ENCODE data around the gene SND1. TPM values are rescaled to one million over a fixed set of nuclear protein-coding genes. Genes with fewer than 3 reads are reported as not detected.

The SND1 gene
- total RNA-seq, 1 experiment from 2014 or later: 172 TPM

GRCh38 chr7:127840226-127840951 lies 188.4 kb downstream of the SND1 start:
- Histone ChIP-seq H3K4me3 (no peak overlapping the region), H3K27ac (no peak overlapping the region), H3K9me3 (replicated peaks) (no peaks in the 10 kb centered on the region), H3K4me1 (replicated peaks) (no peaks in the 10 kb centered on the region), H3K27me3 (replicated peaks) (no peaks in the 10 kb centered on the region), H3K36me3 (peaks cover 12% of the 10 kb centered on the region)
- no peak for DNase-seq (ENCODE audit: low read depth in 1 of 2, low spot score in 2 of 2)

GRCh38 chr7:127844165-127844564 lies 192.2 kb downstream of the SND1 start:
- H3K27ac ChIP-seq: no peak overlapping the region

GRCh38 chr7:127844707-127845331 lies 192.8 kb downstream of the SND1 start:
- Histone ChIP-seq H3K4me3 (no peak overlapping the region), H3K27me3 (replicated peaks) (no peaks in the 10 kb centered on the region), H3K27ac (no peak overlapping the region), H3K4me1 (replicated peaks) (no peaks in the 10 kb centered on the region), H3K36me3 (peaks cover 24% of the 10 kb centered on the region), H3K9me3 (replicated peaks) (no peaks in the 10 kb centered on the region)
- DNase-seq (ENCODE audit: low read depth in 1 of 2, low spot score in 2 of 2): no peak

More at GRCh38 chr7:127844165-127844564, 192.2 kb downstream of the SND1 start:
- Histone ChIP-seq H3K9me3 (replicated peaks) (no peaks in the 10 kb centered on the region), H3K4me1 (replicated peaks) (no peaks in the 10 kb centered on the region), H3K4me3 (no peak overlapping the region), H3K27me3 (replicated peaks) (no peaks in the 10 kb centered on the region), H3K36me3 (peaks cover 21% of the 10 kb centered on the region)
- DNase-seq (ENCODE audit: low read depth in 1 of 2, low spot score in 2 of 2): no peak

- Histone ChIP-seq H3K27me3 (replicated peaks) (no peaks in the 10 kb centered on the region), H3K4me3 (no peak overlapping the region), H3K4me1 (replicated peaks) (no peaks in the 10 kb centered on the region), H3K27ac (no peak overlapping the region), H3K36me3 (peaks cover 24% of the 10 kb centered on the region), H3K9me3 (replicated peaks) (no peaks in the 10 kb centered on the region)
- no peak for DNase-seq (ENCODE audit: low read depth in 1 of 2, low spot score in 2 of 2)
Measured at GRCh38 chr7:127845522-127846214, 193.7 kb downstream of the SND1 start.

GRCh38 chr7:127847641-127848040 lies 195.6 kb downstream of the SND1 start:
- Histone ChIP-seq H3K27ac (no peak overlapping the region), H3K4me1 (replicated peaks) (no peaks in the 10 kb centered on the region), H3K27me3 (replicated peaks) (no peaks in the 10 kb centered on the region), H3K36me3 (peaks cover 24% of the 10 kb centered on the region), H3K4me3 (no peak overlapping the region), H3K9me3 (replicated peaks) (no peaks in the 10 kb centered on the region)
- DNase-seq (ENCODE audit: low read depth in 1 of 2, low spot score in 2 of 2): no peak

- no peaks in the 10 kb centered on the region for H3K4me1 ChIP-seq (replicated peaks)
- H3K27me3 ChIP-seq (replicated peaks): no peaks in the 10 kb centered on the region
- H3K9me3 ChIP-seq (replicated peaks): no peaks in the 10 kb centered on the region
- DNase-seq (ENCODE audit: low read depth in 1 of 2, low spot score in 2 of 2): no peak
- peaks cover 24% of the 10 kb centered on the region for H3K36me3 ChIP-seq
- H3K4me3 ChIP-seq: no peak overlapping the region
- H3K27ac ChIP-seq: no peak overlapping the region
Measured at GRCh38 chr7:127848241-127848640, 196.2 kb downstream of the SND1 start.

GRCh38 chr7:127850195-127850594 lies 198.2 kb downstream of the SND1 start:
- DNase-seq (ENCODE audit: low read depth in 1 of 2, low spot score in 2 of 2): no peak

GRCh38 chr7:127854383-127854782 lies 202.4 kb downstream of the SND1 start:
- no peaks in the 10 kb centered on the region for H3K27me3 ChIP-seq (replicated peaks)
- no peaks in the 10 kb centered on the region for H3K9me3 ChIP-seq (replicated peaks)
- H3K4me1 ChIP-seq (replicated peaks): no peaks in the 10 kb centered on the region
- no peak overlapping the region for H3K27ac ChIP-seq
- H3K4me3 ChIP-seq: no peak overlapping the region
- no peak for DNase-seq (ENCODE audit: low read depth in 1 of 2, low spot score in 2 of 2)
- H3K36me3 ChIP-seq: peaks cover 8% of the 10 kb centered on the region; the same call in 1 of the 2 replicates

More at GRCh38 chr7:127850195-127850594, 198.2 kb downstream of the SND1 start:
- no peaks in the 10 kb centered on the region for H3K9me3 ChIP-seq (replicated peaks)
- no peak overlapping the region for H3K4me3 ChIP-seq
- H3K4me1 ChIP-seq (replicated peaks): no peaks in the 10 kb centered on the region
- no peaks in the 10 kb centered on the region for H3K27me3 ChIP-seq (replicated peaks)
- H3K36me3 ChIP-seq: peaks cover 16% of the 10 kb centered on the region
- no peak overlapping the region for H3K27ac ChIP-seq

- Histone ChIP-seq H3K4me3 (no peak overlapping the region), H3K9me3 (replicated peaks) (no peaks in the 10 kb centered on the region), H3K36me3 (peaks cover 7% of the 10 kb centered on the region; the same call in 1 of the 2 replicates), H3K27ac (no peak overlapping the region), H3K4me1 (replicated peaks) (no peaks in the 10 kb centered on the region), H3K27me3 (replicated peaks) (no peaks in the 10 kb centered on the region)
- no peak for DNase-seq (ENCODE audit: low read depth in 1 of 2, low spot score in 2 of 2)
Measured at GRCh38 chr7:127857464-127857841, 205.5 kb downstream of the SND1 start.

- Histone ChIP-seq H3K27me3 (replicated peaks) (no peaks in the 10 kb centered on the region), H3K9me3 (replicated peaks) (no peaks in the 10 kb centered on the region), H3K4me3 (no peak overlapping the region), H3K36me3 (peaks cover 6% of the 10 kb centered on the region; the same call in 1 of the 2 replicates), H3K4me1 (replicated peaks) (no peaks in the 10 kb centered on the region), H3K27ac (no peak overlapping the region)
- no peak for DNase-seq (ENCODE audit: low read depth in 1 of 2, low spot score in 2 of 2)
Measured at GRCh38 chr7:127858091-127858914, 206.3 kb downstream of the SND1 start.

GRCh38 chr7:127858915-127859189 lies 206.9 kb downstream of the SND1 start:
- DNase-seq (ENCODE audit: low read depth in 1 of 2, low spot score in 2 of 2): no peak
- Histone ChIP-seq H3K9me3 (replicated peaks) (no peaks in the 10 kb centered on the region), H3K4me1 (replicated peaks) (no peaks in the 10 kb centered on the region), H3K4me3 (no peak overlapping the region), H3K27ac (no peak overlapping the region), H3K36me3 (peaks cover 4% of the 10 kb centered on the region; the same call in 1 of the 2 replicates), H3K27me3 (replicated peaks) (no peaks in the 10 kb centered on the region)

GRCh38 chr7:127859330-127859729 lies 207.3 kb downstream of the SND1 start:
- no peak for DNase-seq (ENCODE audit: low read depth in 1 of 2, low spot score in 2 of 2)

GRCh38 chr7:127862525-127862924 lies 210.5 kb downstream of the SND1 start:
- no peak for DNase-seq (ENCODE audit: low read depth in 1 of 2, low spot score in 2 of 2)
- Histone ChIP-seq H3K27ac (no peak overlapping the region), H3K27me3 (replicated peaks) (no peaks in the 10 kb centered on the region), H3K4me3 (no peak overlapping the region), H3K36me3 (peaks cover 4% of the 10 kb centered on the region; the same call in 1 of the 2 replicates), H3K9me3 (replicated peaks) (no peaks in the 10 kb centered on the region), H3K4me1 (replicated peaks) (peaks cover 26% of the 10 kb centered on the region)

More at GRCh38 chr7:127859330-127859729, 207.3 kb downstream of the SND1 start:
- Histone ChIP-seq H3K36me3 (peaks cover 4% of the 10 kb centered on the region; the same call in 1 of the 2 replicates), H3K27ac (no peak overlapping the region), H3K27me3 (replicated peaks) (no peaks in the 10 kb centered on the region), H3K4me3 (no peak overlapping the region), H3K4me1 (replicated peaks) (peaks cover under 1% of the 10 kb centered on the region; the same call in 1 of the 2 replicates), H3K9me3 (replicated peaks) (no peaks in the 10 kb centered on the region)
